HFF-Myc (cell line): Measurements from ENCODE around the gene CTSC.

Experiments used
- DNase-seq: peaks from one replicate; pipeline ENCODE4 v3.0.0-alpha.2; 2011; ENCODE audit warnings: low read depth; ENCODE audit errors: extremely low read depth
- H3K4me3 ChIP-seq: replicated peaks from 2 replicates; pipeline ENCODE4 v1.5.1; 2011; ENCODE audit warnings: low read depth, mild to moderate bottlenecking, control low read depth, low read length
- CTCF ChIP-seq: IDR thresholded peaks from 2 replicates; pipeline ENCODE4 v1.5.1; 2012; ENCODE audit warnings: mild to moderate bottlenecking, low read depth, low read length, control low read depth; ENCODE audit errors: missing control alignments

CTSC gene

GRCh38 chr11:88277349-88277915, 60.1 kb downstream of the CTSC start:
- no peak overlapping the region for H3K4me3 ChIP-seq
- no peak for TF ChIP-seq CTCF
- no peak for DNase-seq

GRCh38 chr11:88275636-88276035, 61.9 kb downstream of the CTSC start:
- H3K4me3 ChIP-seq: no peak overlapping the region
- TF ChIP-seq CTCF: no peak
- DNase-seq: no peak

- DNase-seq: no peak
- no peak for TF ChIP-seq CTCF
Measured at GRCh38 chr11:88266919-88267318, 70.6 kb downstream of the CTSC start.

GRCh38 chr11:88266157-88266556, 71.4 kb downstream of the CTSC start:
- DNase-seq: no peak
- no peak for TF ChIP-seq CTCF
- H3K4me3 ChIP-seq: no peak overlapping the region

More at GRCh38 chr11:88266919-88267318, 70.6 kb downstream of the CTSC start:
- H3K4me3 ChIP-seq: no peak overlapping the region

- no peak for DNase-seq
- no peak overlapping the region for H3K4me3 ChIP-seq
- no peak for TF ChIP-seq CTCF
Measured at GRCh38 chr11:88259431-88259830, 78.1 kb downstream of the CTSC start.

GRCh38 chr11:88252208-88252607, 85.3 kb downstream of the CTSC start:
- no peak overlapping the region for H3K4me3 ChIP-seq
- TF ChIP-seq CTCF: no peak
- no peak for DNase-seq
